Lower leg skin (tissue), 3 donors: ENCODE measurements around the gene EFEMP2.

Experiments
- CTCF ChIP-seq, 3 donors: fragments of 450-650 bp; IDR thresholded peaks; one replicate each; pipeline ENCODE4 v1.5.1; 2016; ENCODE audit warnings: antibody characterized with exemption in 3 of 3, mild to moderate bottlenecking in 3 of 3, moderate library complexity in 2 of 3
- POLR2A ChIP-seq, 2 donors: fragments of 450-650 bp; IDR thresholded peaks; one replicate each; pipeline ENCODE4 v1.6.1; 2016 to 2017; ENCODE audit warnings: antibody characterized with exemption in 2 of 2, mild to moderate bottlenecking in 1 of 2, moderate library complexity in 1 of 2

GRCh38 chr11:65906602-65907001 is 34.0 kb upstream of the EFEMP2 start:
- TF ChIP-seq CTCF (IDR thresholded peaks at IDR 0.05) (no peak), POLR2A (IDR thresholded peaks at IDR 0.05) (no peak)
